ENCODE measurements around the gene MED4.
A peak's percentile ranks its signal among the peaks of the same experiment; 100 is the strongest.
"Not testable (repeated sequence)": the region's sequence is repeated elsewhere in the genome, so short reads cannot be mapped to it uniquely, and the experiment has no call there.

Gene MED4

GRCh38 chr13:48093588-48093987, 1.3 kb downstream of the MED4 start:
- no peak for DNase-seq

GRCh38 chr13:48086272-48086671, 8.6 kb downstream of the MED4 start:
- no peak for DNase-seq

GRCh38 chr13:48081739-48082138, 13.2 kb downstream of the MED4 start:
- no peak for DNase-seq

- DNase-seq: peak; percentile 1
Observed at GRCh38 chr13:48078251-48078656, 16.6 kb downstream of the MED4 start.

GRCh38 chr13:48074006-48074405, 20.9 kb downstream of the MED4 start:
- no peak for DNase-seq

- DNase-seq: no peak
Observed at GRCh38 chr13:48072787-48073186, 22.1 kb downstream of the MED4 start.

GRCh38 chr13:48072304-48072703, 22.6 kb downstream of the MED4 start:
- DNase-seq: no peak

- no peak for DNase-seq
Observed at GRCh38 chr13:48070942-48071341, 24.0 kb downstream of the MED4 start.

- DNase-seq: no peak
Observed at GRCh38 chr13:48069573-48069972, 25.3 kb downstream of the MED4 start.

GRCh38 chr13:48068952-48069351, 26.0 kb downstream of the MED4 start:
- no peak for DNase-seq

- DNase-seq: no peak
Observed at GRCh38 chr13:48068036-48068435, 26.9 kb downstream of the MED4 start.

GRCh38 chr13:48066310-48066989, 28.5 kb downstream of the MED4 start:
- peak; percentile 22 for DNase-seq

GRCh38 chr13:48059951-48060350, 35.0 kb downstream of the MED4 start:
- not testable (repeated sequence) for DNase-seq

- DNase-seq: not testable (repeated sequence)
Observed at GRCh38 chr13:48058536-48058935, 36.4 kb downstream of the MED4 start.

GRCh38 chr13:48055712-48056111, 39.2 kb downstream of the MED4 start:
- DNase-seq: no peak

- no peak for DNase-seq
Observed at GRCh38 chr13:48054601-48055000, 40.3 kb downstream of the MED4 start.

- DNase-seq: no peak
Observed at GRCh38 chr13:48050550-48050949, 44.4 kb downstream of the MED4 start.

- no peak for DNase-seq
Observed at GRCh38 chr13:48043789-48044503, 51.0 kb downstream of the MED4 start.

GRCh38 chr13:48042894-48043293, 52.0 kb downstream of the MED4 start:
- no peak for DNase-seq

- no peak for DNase-seq
Observed at GRCh38 chr13:48040896-48041295, 54.0 kb downstream of the MED4 start.

- DNase-seq: no peak
Observed at GRCh38 chr13:48040049-48040448, 54.9 kb downstream of the MED4 start.

- DNase-seq: no peak
Observed at GRCh38 chr13:48038761-48039160, 56.1 kb downstream of the MED4 start.

GRCh38 chr13:48037346-48038173, 57.3 kb downstream of the MED4 start, which contains the start of gene NUDT15:
NUDT15 (plus strand) TSS chr13:48037726; CDS start chr13:48037747, 21 bp downstream.
- DNase-seq: peak; percentile 96

GRCh38 chr13:48029859-48030258, 65.0 kb downstream of the MED4 start:
- no peak for DNase-seq

Measured in CD4-positive, alpha-beta T cell treated with Interleukin-6 for 4 hours (primary cell).